GM19043 (cell line): ENCODE results near the gene RASGRP1.

Experiments
- ATAC-seq: cut with Tn5 transposase; IDR thresholded peaks from one replicate; pipeline ENCODE4 v1.9.1; 2021; ENCODE audit warnings: low read depth; ENCODE audit not compliant: unreplicated experiment

RASGRP1 gene

DNA sequence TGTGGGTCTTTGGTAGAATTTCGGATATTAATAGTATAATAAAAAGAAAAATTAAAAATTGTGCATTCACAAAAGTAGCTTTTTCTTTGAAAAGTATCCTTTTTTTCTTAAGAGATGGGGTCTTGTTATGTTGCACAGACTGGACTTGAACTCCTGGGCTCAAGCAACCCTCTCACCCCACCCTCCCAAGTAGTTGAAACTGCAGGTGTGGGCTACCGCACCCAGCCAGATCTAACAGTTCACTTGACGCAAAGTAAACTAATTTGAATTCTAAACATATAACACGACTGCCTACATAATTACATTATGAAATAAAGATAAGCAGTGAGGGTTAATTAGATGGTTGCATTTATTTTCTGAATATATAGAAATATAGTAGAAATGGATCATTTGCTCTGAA lies 99.9 kb downstream of the RASGRP1 start:
- no peak for ATAC-seq

DNA sequence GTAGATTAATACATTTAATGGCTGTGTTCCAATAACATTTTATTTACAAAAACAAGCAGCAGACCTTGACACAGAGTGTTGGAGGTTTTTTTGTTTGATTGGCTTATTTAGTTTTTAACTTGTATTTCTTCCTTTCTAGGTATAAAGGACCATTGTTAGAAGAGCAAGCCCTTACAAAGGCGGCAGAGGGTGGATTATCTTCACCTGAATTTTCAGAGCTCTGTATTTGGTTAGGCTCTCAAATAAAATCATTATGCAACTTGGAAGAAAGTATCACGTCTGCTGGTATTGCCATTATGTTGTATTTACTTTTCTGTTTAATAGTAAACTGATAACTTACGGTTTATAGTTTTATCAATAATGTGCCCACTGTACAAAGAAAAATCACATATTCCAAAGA lies 100.7 kb downstream of the RASGRP1 start:
- ATAC-seq = no peak

DNA sequence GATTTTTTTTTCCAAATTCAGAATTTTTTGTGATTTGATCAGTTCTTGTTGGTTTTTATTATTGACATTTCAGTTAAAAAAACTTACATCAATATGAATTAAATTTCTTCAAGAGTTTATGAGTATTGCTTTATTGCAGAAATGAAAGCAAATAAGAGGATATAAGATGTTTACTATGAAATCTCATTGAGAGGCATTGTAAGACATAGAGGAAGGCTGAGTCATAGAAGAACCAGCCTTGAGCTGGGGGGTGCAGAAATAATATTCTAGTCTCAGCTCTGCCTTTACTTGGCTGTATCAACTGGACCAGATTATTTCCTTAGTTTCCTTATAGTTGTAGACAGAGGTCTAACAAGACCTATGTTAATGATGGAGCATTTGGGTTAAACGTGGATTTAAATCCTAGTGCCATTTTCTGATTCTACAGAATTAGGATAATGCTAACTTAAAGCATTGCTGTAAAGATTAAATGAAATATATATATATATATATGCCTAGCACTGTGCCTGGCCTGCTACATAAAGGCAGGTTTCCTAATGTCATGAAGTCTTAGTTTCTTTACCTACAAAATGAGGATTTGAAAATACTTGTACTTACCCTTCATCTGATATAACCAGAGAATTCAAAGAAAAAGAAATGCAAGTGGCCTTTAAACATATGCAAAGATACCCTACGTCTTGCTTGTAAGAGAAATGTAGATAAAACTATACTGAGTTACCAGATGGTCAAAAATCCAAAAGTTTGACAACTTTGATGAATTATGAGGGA lies 103.4 kb downstream of the RASGRP1 start:
- no peak for ATAC-seq

DNA sequence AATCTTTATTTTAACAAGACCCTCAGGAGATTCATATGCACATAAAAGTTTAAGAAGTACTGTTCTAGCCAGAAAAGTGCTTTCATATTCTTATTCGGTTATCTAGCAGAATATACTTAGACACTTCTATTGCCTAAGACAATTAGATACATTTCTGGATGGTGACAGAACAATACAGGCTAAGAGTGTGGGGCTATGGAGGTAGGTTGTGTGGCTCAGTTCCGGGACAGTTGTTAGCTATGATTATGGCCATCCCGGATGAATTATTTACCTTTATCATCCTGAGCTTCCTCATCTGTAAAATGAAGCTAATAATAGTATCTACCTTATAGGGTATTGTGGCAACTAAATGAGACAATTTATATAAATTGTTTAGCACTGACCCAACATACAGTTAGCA lies 104.1 kb downstream of the RASGRP1 start:
- no peak for ATAC-seq

DNA sequence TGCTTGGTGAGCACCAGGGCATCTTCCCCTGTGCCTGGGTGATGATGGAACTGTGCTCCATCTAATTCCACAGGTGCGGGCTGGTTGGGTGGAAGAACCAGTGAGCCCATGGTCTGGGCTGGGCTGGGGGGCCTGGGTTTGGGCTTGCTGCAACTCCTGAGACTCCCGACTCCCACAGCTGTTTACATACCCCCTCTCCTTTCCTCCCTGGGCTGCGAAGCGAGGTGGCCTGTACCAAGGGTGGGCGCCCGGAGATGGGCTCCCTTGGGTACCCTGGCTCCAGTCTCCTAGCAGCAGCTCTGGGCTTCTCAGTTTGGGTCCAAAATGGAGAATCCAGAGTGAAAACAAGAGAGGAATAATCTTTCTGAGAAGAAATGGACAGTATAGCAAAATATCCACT lies 105.1 kb downstream of the RASGRP1 start:
- no peak for ATAC-seq

DNA sequence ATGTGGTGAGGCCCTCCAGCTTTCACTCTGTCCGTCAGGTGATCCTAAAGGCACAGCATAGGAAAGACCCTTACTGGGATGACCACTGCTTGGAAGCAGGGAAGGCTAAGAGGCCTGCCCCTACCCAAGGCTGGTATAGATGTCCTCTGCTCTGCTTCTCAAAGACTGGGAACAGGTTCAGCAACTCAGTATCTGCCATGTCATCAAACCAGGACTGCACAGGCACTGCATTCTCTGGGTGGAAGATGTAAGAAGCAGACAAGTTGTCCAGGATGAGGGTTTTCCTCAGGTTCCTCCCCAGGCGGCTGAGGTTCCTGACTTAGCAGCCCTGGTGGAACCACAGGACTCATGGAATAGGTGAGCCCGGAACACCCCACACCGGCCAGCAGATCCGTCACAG lies 106.0 kb downstream of the RASGRP1 start:
- no peak for ATAC-seq

DNA sequence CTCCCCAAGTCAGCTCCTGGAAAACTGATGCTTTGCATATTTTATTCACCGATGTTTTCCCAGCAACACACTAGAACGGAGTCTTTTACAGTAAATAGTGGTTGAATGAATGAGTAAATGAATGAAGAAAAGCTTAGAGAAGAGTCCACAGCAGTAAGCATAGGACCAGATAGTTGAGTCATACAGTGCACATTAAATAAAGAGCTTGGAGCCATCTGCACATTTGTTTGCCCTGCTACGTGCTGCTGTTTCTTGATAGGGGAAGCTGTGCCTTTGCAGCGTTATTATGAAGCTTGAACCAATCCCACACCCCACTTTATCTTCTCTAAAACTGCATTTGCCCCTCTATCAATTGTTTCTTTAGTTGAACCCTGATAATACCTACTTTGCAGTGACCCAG lies 109.5 kb downstream of the RASGRP1 start:
- no peak for ATAC-seq

DNA sequence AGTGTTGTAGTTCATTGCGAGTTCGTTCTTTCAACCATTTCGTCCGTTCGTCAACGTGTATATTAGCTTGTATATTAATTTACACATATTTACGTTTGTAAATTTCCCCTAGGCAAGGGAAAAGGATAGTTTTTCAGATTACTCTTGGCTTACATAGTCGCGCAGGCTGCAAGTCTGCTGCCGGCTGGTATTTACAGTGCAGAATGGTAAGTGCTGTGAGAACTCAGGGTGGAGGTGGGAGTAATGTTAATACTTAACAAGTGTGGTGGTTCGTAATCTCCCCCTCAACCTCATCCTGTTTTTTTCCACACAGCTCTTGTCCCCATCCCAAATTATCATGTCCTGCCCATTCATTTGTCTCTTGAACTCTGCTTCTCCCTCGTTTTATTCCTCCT lies 109.9 kb downstream of the RASGRP1 start:
- no peak for ATAC-seq

DNA sequence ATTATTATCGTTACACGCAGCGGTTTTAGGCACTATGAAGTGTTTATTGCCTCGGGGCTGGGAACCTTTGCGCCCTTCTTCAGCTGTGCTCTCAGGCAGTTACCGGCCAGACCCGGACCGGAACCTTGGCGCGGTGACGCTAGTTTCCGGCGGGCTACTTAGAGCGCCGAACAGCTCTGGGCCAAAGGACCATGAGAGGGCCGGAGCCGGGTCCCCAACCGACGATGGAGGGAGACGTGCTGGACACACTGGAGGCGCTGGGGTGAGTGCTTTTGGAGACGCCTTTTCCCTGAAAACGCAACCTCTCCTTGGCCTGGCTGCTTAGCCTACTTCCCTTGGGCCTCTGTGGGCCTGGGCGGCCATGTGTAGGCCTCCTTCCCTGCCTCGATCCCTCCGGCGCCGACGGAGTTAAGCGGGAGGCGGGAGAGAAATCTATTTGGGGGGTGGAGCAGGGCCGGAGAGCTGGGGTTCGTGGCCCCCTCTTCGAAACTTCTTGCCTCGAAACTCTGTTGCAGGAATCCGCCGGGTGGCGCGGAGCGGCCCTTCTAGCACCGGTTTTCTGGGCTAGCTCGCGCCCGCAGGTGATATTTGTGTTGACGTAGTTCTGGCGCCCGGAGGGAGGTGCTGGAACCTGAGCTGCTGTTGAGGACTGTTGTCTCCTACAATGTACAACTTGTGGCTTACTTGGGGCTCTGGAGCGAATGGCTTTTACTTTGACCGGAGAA lies 110.5 kb downstream of the RASGRP1 start, which contains the start of gene FAM98B:
Gene FAM98B, plus strand, starts transcription at position 157 of the 725 bp plus-strand sequence. Its CDS starts 35 bp downstream, at position 192.
- ATAC-seq = peak; percentile 77

DNA sequence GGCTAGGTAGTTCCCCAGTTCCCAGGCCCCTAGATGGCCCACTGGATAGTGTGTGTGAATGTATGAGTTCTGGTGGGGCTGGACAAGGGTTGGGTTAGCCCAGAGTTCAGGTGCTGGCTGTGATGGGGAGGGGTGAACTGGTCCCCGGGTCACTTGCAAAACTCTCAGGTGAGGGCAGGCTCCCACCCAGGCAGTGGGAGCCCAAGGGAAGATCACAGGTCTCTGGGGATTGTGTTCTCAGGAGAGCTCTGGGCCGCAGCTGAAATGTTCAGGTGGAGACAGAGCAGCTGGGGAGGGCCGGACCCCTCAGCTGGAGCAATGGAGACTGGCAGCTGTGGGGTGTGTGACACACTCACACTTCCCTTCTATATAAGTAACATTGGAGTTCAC lies 123.5 kb downstream of the RASGRP1 start:
- no peak for ATAC-seq

DNA sequence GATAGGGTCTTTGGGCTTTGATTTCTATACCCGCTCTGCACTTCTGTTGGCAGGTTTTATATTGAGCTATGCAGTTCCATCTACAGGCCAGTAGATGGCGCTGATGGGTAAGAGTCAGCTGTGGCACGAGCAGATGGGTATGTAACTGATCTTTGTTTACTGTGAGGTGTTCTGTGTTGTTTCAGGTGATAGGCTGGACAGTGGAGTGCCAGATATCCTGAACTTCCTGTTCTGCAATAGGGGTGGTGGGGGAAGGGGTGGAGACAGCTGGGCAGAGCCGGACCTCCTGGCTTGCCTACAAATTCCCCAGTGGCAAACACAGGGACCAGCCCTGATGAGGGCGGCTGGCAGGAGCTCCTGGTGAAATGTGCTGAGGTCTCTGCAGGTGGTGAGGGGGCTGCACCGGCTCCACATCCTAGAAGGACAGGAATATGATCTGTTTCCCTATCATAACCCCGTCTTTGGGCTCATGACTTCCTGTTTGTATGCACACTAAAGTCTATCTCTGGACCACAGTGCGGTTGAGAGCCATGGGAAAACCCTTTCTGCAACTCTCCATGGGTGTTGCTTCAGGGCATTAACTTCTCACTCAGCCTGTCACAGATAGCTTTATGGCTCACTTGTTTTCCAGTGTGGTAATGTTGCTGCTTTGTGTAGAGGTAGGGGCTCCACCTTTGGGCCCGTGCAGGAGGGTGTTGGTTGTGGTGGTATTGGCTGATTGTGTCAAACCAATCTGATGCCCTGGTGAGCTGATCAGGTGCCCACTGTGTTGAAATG lies 124.1 kb downstream of the RASGRP1 start:
- ATAC-seq = peak; percentile 74
